HFFc6 (cell line): ENCODE measurements around the gene PIK3R1. TPM values are rescaled to one million over a fixed set of nuclear protein-coding genes. Genes with fewer than 3 reads are reported as not detected.

Source experiments
- DNase-seq: peaks from one replicate; pipeline ENCODE4 v3.0.0-alpha.2; 2018
- H3K27ac Mint-ChIP-seq: 2 replicates; pipeline ENCODE4 v1.8.0; 2020; ENCODE audit warnings: mild to moderate bottlenecking, mixed read lengths
- H3K27me3 Mint-ChIP-seq: 2 replicates; pipeline ENCODE4 v1.8.0; 2021; ENCODE audit warnings: mild to moderate bottlenecking, moderate library complexity, mixed read lengths; ENCODE audit not compliant: insufficient read depth
- H3K36me3 Mint-ChIP-seq: 2 replicates; pipeline ENCODE4 v1.8.0; 2021; ENCODE audit warnings: low read depth, mixed read lengths
- H3K4me1 Mint-ChIP-seq: 2 replicates; pipeline ENCODE4 v1.8.0; 2020; ENCODE audit warnings: low read depth, mixed read lengths
- H3K4me3 Mint-ChIP-seq: 2 replicates; pipeline ENCODE4 v1.8.0; 2020; ENCODE audit warnings: mild to moderate bottlenecking, moderate library complexity, mixed read lengths
- H3K9me3 Mint-ChIP-seq: 2 replicates; pipeline ENCODE4 v1.8.0; 2020; ENCODE audit warnings: mild to moderate bottlenecking, mixed read lengths
- total RNA-seq, 6 experiments: library from RNA; stranded (reverse); fragmentation: NEBNext Ultra II Directional; extraction: Animal tissue kit (Norgen Biotek cat#: 25700); gene quantifications; 2 replicates in 1 of 6; 3 replicates in 5 of 6; pipeline ENCODE4 v1.2.3, GENCODE V29; 2021
- TF ChIP-seq, protein P1 (sequence below): fragments of 200-600 bp; sonication (generic); IDR thresholded peaks from 2 replicates; pipeline ENCODE4 v1.5.0; 2021; ENCODE audit warnings: antibody characterized with exemption, mild to moderate bottlenecking

Gene PIK3R1
- total RNA-seq, 6 experiments from 2014 or later = 19.6 to 26.4 (median 22.4) TPM

- H3K27ac Mint-ChIP-seq = peak overlapping the region; percentile 69; the same call in 1 of the 2 replicates
- H3K36me3 Mint-ChIP-seq = peaks cover 8% of the 10 kb centered on the region; the same call in 1 of the 2 replicates
- no peaks in the 10 kb centered on the region; the same call in 1 of the 2 replicates for H3K27me3 Mint-ChIP-seq
These were observed 69.7 kb downstream of the PIK3R1 start for GRCh38 chr5:68285075-68285840.

DNA sequence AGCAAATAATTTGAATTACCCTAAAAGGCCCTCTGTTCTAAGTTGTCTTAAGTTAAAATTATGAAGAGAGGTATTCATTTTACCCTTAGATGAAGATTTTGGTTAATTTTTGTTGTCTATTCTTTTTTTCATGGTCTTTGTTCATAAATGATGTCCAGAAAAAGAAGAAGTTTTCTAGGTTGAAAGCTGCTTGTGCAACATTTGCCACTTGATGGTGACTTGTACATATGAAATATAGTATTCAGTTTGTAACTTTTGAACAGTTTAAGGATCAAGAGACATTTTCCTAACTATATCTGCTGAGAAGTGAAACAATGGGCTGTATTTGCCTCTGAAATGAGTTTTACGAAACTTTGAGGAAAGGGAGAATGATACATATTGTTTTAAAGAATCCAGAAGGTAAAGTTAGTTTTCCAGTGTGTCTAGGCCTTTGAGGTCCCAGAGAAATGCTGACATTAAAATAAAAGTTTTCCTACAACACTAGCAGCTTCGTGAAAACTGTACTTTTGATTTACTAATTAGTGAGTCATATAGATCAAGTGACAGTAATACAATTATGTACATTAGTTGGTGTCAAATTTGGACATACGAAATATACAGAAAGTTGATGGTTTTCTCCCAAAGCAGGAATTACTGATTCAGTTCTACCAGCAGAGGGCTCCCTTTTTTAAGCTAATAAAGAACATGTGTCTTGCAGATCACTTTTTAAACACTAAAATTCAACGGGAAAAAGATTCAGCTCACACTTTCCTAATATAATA is 70.5 kb downstream of the PIK3R1 start:
- peak; percentile 71 for DNase-seq

More at GRCh38 chr5:68285075-68285840, 69.7 kb downstream of the PIK3R1 start:
- TF ChIP-seq, protein P1, sequence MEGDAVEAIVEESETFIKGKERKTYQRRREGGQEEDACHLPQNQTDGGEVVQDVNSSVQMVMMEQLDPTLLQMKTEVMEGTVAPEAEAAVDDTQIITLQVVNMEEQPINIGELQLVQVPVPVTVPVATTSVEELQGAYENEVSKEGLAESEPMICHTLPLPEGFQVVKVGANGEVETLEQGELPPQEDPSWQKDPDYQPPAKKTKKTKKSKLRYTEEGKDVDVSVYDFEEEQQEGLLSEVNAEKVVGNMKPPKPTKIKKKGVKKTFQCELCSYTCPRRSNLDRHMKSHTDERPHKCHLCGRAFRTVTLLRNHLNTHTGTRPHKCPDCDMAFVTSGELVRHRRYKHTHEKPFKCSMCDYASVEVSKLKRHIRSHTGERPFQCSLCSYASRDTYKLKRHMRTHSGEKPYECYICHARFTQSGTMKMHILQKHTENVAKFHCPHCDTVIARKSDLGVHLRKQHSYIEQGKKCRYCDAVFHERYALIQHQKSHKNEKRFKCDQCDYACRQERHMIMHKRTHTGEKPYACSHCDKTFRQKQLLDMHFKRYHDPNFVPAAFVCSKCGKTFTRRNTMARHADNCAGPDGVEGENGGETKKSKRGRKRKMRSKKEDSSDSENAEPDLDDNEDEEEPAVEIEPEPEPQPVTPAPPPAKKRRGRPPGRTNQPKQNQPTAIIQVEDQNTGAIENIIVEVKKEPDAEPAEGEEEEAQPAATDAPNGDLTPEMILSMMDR = no peak
- DNase-seq = no peak
- Mint-ChIP-seq H3K4me3 (no peak overlapping the region), H3K9me3 (no peaks in the 10 kb centered on the region), H3K4me1 (peaks cover 45% of the 10 kb centered on the region)

DNA sequence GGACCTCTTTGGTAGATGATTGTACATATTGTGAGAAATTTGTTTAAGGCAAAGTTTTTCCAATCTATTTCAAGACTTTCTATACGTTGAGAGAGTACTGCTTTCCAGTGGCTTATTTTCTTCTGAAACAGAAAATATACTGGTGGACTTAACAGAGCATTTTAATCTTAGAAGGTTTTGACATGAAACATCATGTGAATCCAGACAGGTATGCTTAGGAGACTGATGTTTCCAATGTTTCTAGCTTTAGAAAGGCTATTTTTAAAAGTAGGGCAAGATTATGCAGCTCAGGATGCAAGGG is 71.0 kb downstream of the PIK3R1 start:
- Mint-ChIP-seq H3K4me3 (no peak overlapping the region), H3K27me3 (no peaks in the 10 kb centered on the region; the same call in 1 of the 2 replicates), H3K27ac (peak overlapping the region; percentile 69; the same call in 1 of the 2 replicates), H3K36me3 (peaks cover 8% of the 10 kb centered on the region; the same call in 1 of the 2 replicates), H3K4me1 (peaks cover 58% of the 10 kb centered on the region), H3K9me3 (no peaks in the 10 kb centered on the region)
- DNase-seq = no peak
- TF ChIP-seq, protein P1 = peak; percentile 2

More for the DNA sequence above, 70.5 kb downstream of the PIK3R1 start:
- TF ChIP-seq, protein P1 = peak; percentile 96
- peak overlapping the region; percentile 69 for H3K27ac Mint-ChIP-seq
- H3K4me1 Mint-ChIP-seq = peaks cover 53% of the 10 kb centered on the region
- H3K27me3 Mint-ChIP-seq = no peaks in the 10 kb centered on the region; the same call in 1 of the 2 replicates
- H3K4me3 Mint-ChIP-seq = no peak overlapping the region
- peaks cover 8% of the 10 kb centered on the region; the same call in 1 of the 2 replicates for H3K36me3 Mint-ChIP-seq
- no peaks in the 10 kb centered on the region for H3K9me3 Mint-ChIP-seq

DNA sequence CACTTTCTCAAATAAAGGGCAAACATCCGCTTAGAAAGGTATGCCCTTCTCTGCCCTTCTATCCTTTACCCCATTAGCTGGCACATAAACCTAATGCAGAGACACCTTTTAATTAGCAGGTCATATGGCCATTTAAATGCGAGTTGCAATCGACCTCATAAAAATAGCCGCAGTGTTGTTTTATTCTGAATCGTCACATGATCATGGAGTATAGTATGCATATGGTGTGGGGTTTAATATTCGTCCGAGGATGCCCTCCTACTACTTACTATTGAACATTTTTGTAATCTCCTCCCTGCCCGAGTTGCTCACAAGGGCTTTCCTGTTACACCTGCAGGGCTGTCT is 72.0 kb downstream of the PIK3R1 start:
- Mint-ChIP-seq H3K36me3 (peaks cover 4% of the 10 kb centered on the region), H3K27me3 (no peaks in the 10 kb centered on the region; the same call in 1 of the 2 replicates), H3K4me1 (peaks cover 68% of the 10 kb centered on the region), H3K9me3 (no peaks in the 10 kb centered on the region), H3K4me3 (peak overlapping the region; percentile 91), H3K27ac (peak overlapping the region; percentile 86)
- DNase-seq = no peak
- TF ChIP-seq, protein P1 = no peak

DNA sequence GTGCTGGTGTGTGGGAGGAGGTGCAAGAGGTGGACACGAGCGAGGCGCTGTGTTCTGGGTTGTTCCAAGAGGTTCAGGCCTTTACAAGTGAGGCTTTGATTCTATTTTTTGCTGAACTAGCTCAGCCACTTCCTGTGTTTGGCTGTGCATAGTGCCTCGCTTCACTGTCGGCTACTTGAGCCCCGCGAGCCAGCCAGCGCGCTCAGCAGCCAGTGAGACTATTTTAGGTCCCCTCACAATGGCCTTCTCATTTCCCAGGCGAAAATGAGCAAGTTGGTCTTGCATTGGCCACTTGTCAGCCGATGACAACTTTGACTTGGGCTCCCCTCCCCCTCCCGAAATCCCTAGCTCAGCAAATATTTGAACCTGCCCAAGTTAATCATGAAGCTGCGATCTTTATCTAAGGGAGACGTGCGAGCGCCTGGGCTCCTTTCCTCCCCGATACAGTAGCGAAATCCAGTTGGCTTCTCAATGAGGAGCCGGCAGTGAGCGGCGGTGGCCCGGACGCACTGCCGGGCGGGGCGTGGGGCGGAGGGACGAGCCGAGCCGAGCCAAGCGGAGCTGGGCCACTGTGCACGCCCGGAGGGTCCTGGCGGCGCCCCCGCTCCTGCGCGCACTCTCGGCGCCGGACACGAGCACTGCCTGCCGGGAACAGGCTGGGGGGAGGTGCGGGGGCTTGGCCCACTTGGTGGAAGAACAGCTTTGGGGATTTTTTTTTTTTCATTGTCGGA is 72.6 kb downstream of the PIK3R1 start:
- Mint-ChIP-seq H3K36me3 (peaks cover 8% of the 10 kb centered on the region), H3K9me3 (no peaks in the 10 kb centered on the region), H3K4me3 (peak overlapping the region; percentile 91), H3K4me1 (peaks cover 70% of the 10 kb centered on the region), H3K27me3 (no peaks in the 10 kb centered on the region; the same call in 1 of the 2 replicates), H3K27ac (peak overlapping the region; percentile 86)
- peak; percentile 48 for DNase-seq
- TF ChIP-seq, protein P1 = no peak
